Stimulated activated CD4-positive, alpha-beta T cell treated with anti-CD3 and anti-CD28 coated beads, Interleukin-12 subunit alpha, Interleukin-12 subunit beta, amount 100 ng/mL, for 4 hours (primary cell): Measurements from ENCODE around the gene KMT5B.

ENCODE experiments used
- DNase-seq: peaks from one replicate; pipeline ENCODE4 v3.0.0-alpha.2; 2020

KMT5B gene

DNA sequence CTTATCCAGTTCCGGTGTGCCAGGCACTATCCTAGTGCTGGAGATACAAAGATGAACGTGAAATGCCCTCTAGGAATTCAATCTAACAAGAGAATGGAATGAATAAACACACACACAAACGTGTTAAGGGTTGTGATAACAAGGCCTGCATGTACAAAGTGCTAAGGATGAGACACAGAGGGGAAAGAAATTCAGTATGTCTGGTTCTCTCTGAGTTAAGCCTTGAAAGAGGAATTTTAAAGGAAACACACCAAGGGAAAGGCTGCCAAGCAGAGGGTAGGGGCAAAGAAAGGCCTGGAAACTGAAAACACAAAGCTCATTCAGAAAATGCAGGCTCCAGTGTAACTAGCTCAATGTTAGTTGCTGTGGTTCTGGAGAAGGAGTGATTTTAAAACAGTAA is 96.1 kb downstream of the KMT5B start:
- DNase-seq, result no peak

DNA sequence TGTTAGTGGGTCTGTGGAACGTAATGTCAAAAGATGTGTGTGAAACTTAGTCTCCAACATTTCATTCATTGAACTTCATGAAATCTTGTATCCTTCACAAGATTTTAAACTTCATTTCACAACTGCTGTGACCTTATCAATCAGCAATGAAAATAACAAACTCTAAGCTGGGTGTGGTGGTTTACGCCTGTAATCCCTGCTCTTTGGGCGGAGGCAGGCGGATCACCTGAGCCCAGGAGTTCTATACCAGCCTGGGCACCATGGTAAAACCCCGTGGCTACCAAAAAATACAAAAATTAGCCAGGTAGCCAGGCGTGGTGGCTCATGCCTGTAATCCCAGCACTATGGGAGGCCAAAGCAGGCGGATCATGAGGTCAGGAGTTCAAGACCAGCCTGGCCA is 97.0 kb downstream of the KMT5B start:
- DNase-seq, result no peak

DNA sequence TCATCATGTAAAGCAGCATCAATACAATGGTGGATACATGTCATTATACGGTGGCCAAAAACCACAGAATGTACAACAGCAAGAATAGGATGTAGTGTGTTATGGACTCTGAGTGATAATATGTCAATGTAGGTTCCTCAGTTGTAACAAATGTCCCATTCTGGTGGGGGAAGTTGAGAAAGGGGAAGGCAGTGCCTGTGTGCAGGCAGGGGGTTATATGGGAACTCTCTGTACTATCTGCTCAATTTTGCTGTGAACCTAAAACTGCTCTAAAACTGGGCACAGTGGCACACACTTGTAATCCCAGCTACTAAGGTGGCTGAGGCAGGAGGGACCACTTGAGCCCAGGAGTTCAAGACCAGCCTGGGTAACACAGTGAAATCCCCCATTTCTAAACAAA is 97.8 kb downstream of the KMT5B start:
- no peak for DNase-seq

DNA sequence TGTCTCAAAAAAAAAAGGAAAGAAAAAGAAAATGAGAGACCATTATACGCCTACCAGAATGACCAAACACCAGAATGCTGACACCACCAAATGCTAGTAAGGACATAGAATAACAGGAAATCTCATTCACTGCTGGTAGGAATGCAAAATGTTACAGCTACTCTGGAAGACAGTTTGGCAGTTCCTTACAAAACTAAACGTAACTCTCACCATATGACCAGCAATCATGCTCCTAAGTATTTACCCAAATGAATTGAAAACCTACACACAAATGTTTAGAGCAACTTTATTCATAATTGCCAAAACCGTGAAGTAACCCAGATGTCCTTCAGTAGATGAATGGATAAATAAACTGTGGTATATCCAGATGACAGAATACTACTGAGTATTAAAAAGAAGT is 99.1 kb downstream of the KMT5B start:
- no peak for DNase-seq

DNA sequence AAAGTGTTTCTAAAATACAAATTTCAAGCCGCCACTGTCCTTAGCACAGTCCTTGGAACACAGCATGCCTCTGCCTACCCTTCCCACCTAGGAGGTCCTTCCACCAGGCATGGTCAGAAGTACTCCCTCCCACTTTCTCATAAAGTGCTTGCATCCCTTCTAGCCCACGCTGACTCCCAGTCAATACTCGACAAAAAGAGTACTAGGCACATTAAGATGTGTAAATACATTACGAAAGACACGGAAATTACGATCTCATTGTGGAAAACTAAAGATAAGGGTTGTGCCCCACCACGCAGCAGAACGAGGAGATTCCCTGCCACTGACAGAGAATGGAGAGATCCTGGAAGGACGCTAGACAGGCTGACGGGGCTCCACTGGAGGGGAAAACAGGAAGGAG is 105.4 kb downstream of the KMT5B start:
- no peak for DNase-seq

DNA sequence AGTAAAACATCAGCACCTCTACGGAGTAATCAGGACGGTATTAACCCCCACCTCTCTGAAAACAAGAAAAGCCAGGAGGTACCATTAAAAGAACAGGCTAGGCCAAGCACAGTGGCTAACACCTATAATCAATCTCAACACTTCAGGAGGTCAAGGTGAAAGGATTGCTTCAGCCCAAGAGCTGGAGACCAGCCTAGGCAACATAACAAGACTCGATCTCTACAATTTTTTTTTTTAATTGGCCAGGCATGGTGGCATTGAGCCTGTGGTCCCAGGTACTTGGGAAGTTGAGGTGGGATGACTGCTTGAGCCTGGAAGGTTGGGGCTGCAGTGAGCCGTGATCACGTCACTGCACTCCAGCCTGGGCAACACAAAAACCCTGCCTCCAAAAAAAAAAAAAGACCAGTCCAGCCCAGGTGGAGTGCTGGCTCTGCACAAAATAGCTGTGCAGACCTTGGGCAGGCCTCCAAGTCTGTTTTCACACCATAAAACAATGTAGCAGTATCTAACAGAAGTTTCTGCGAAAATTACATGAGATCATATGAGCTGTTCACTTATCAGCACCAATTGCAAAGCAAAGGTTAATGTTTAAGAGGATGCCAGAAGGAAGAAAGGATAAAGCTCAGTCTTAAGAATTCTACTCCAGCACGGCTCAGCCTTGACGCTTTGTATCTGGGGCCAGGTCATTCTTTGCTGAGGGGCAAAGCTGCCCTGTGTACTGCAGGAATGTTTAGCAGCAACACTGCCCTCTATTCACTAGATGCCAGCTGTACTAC is 106.7 kb downstream of the KMT5B start:
- DNase-seq, result no peak
